Endodermal cell (in vitro differentiated cells): ENCODE data around the gene CNNM4. TPM values are rescaled to one million over a fixed set of nuclear protein-coding genes. Genes with fewer than 3 reads are reported as not detected.

Experiments
- DNase-seq: peaks from one replicate; pipeline ENCODE4 v3.0.0-alpha.2; 2017
- H3K27ac ChIP-seq: 2 replicates; pipeline ENCODE4 v1.5.1; 2013; ENCODE audit warnings: mild to moderate bottlenecking, low read depth, low read length, moderate library complexity
- H3K27me3 ChIP-seq: 2 replicates; pipeline ENCODE4 v1.6.1; 2013; ENCODE audit warnings: mild to moderate bottlenecking, low read length, moderate library complexity; ENCODE audit not compliant: insufficient read depth, control insufficient read depth, poor library complexity, severe bottlenecking
- H3K36me3 ChIP-seq: 2 replicates; pipeline ENCODE4 v1.7.0; 2013; ENCODE audit warnings: mild to moderate bottlenecking, low read length, moderate library complexity; ENCODE audit not compliant: control insufficient read depth, insufficient read depth
- H3K4me1 ChIP-seq: one replicate; pipeline ENCODE4 v1.7.0; 2013; ENCODE audit warnings: low read length; ENCODE audit not compliant: control insufficient read depth, insufficient read depth
- H3K4me3 ChIP-seq: 2 replicates; pipeline ENCODE4 v1.5.1; 2013; ENCODE audit warnings: mild to moderate bottlenecking, low read length, moderate library complexity
- H3K9ac ChIP-seq: 2 replicates; pipeline ENCODE4 v1.6.1; 2013; ENCODE audit warnings: mild to moderate bottlenecking, low read length, moderate library complexity; ENCODE audit not compliant: poor library complexity, severe bottlenecking; ENCODE audit errors: extremely low read depth
- H3K9me3 ChIP-seq: 2 replicates; pipeline ENCODE4 v1.6.1; 2013; ENCODE audit warnings: mild to moderate bottlenecking, low read length, moderate library complexity; ENCODE audit not compliant: control insufficient read depth
- H3K27ac Mint-ChIP-seq: 2 replicates; pipeline ENCODE4 v1.8.0; 2020; ENCODE audit warnings: mixed read lengths
- H3K27me3 Mint-ChIP-seq: 2 replicates; pipeline ENCODE4 v1.8.0; 2021; ENCODE audit warnings: mild to moderate bottlenecking, mixed read lengths; ENCODE audit not compliant: insufficient read depth
- H3K36me3 Mint-ChIP-seq: 2 replicates; pipeline ENCODE4 v1.8.0; 2020; ENCODE audit warnings: low read depth, mixed read lengths
- H3K4me1 Mint-ChIP-seq: 2 replicates; pipeline ENCODE4 v1.8.0; 2020; ENCODE audit warnings: mixed read lengths
- H3K4me3 Mint-ChIP-seq: 2 replicates; pipeline ENCODE4 v1.8.0; 2020; ENCODE audit warnings: mild to moderate bottlenecking, moderate library complexity, mixed read lengths
- H3K9me3 Mint-ChIP-seq: 2 replicates; pipeline ENCODE4 v1.8.0; 2020; ENCODE audit warnings: mild to moderate bottlenecking, mixed read lengths
- CTCF ChIP-seq: fragments of 200-600 bp; sonication (generic); conservative IDR thresholded peaks from 2 replicates; pipeline ENCODE4 v1.5.0; 2021; ENCODE audit warnings: antibody characterized with exemption, mild to moderate bottlenecking
- WGBS, 2 experiments: methylation state at CpG; one replicate each; pipeline versions ENCODE4 v1.1.5 to v1.1.7; 2013; ENCODE audit warnings: missing lambda C conversion rate in 2 of 2, mixed read lengths in 1 of 2; ENCODE audit not compliant: insufficient coverage in 1 of 2, insufficient read length in 1 of 2; 5-methylcytosine and 5-hydroxymethylcytosine counted together
- total RNA-seq, 2 donors: library from RNA; stranded (reverse); fragmentation: NEBNext Ultra II Directional in 1 of 2; extraction: Animal tissue kit (Norgen Biotek cat#: 25700) in 1 of 2; gene quantifications; 2 replicates in 1 of 2; 3 replicates in 1 of 2; pipeline ENCODE4 v1.2.1, GENCODE V29; 2021

The CNNM4 gene
- total RNA-seq, 2 donors from 2014 or later: 22.3 to 27.5 TPM

GRCh38 chr2:96817882-96818281 lies 57.2 kb downstream of the CNNM4 start:
- H3K9ac ChIP-seq: no peak overlapping the region
- no peaks in the 10 kb centered on the region for H3K9me3 Mint-ChIP-seq
- H3K27me3 Mint-ChIP-seq: peaks cover 3% of the 10 kb centered on the region

GRCh38 chr2:96819128-96819875 lies 58.6 kb downstream of the CNNM4 start:
- peaks cover 10% of the 10 kb centered on the region for H3K4me1 ChIP-seq
- H3K4me3 Mint-ChIP-seq: peak overlapping the region; percentile 67
- TF ChIP-seq CTCF: no peak
- no peak overlapping the region for H3K27ac Mint-ChIP-seq
- no peaks in the 10 kb centered on the region for H3K9me3 ChIP-seq
- no peak overlapping the region for H3K27ac ChIP-seq
- peaks cover 48% of the 10 kb centered on the region for H3K4me1 Mint-ChIP-seq
- no peak overlapping the region for H3K9ac ChIP-seq
- no peaks in the 10 kb centered on the region for H3K27me3 ChIP-seq
- WGBS, 2 experiments: 77 to 84% methylated on average over 8 to 10 of the region's 10 CpGs
- peaks cover 13% of the 10 kb centered on the region for H3K36me3 ChIP-seq
- peak; percentile 68 for DNase-seq
- H3K9me3 Mint-ChIP-seq: no peaks in the 10 kb centered on the region
- H3K27me3 Mint-ChIP-seq: peaks cover 3% of the 10 kb centered on the region
- H3K4me3 ChIP-seq: peak overlapping the region; percentile 82
- peaks cover 27% of the 10 kb centered on the region for H3K36me3 Mint-ChIP-seq

More at GRCh38 chr2:96817882-96818281, 57.2 kb downstream of the CNNM4 start:
- peaks cover 6% of the 10 kb centered on the region for H3K4me1 ChIP-seq
- no peak for TF ChIP-seq CTCF
- WGBS, 2 experiments: 62 to 76% methylated on average over 8 of the region's 8 CpGs
- Mint-ChIP-seq H3K36me3 (peaks cover 27% of the 10 kb centered on the region), H3K4me1 (peaks cover 44% of the 10 kb centered on the region), H3K4me3 (peak overlapping the region; percentile 67), H3K27ac (no peak overlapping the region)
- no peak for DNase-seq
- no peak overlapping the region for H3K27ac ChIP-seq
- H3K36me3 ChIP-seq: peaks cover 6% of the 10 kb centered on the region
- no peaks in the 10 kb centered on the region for H3K9me3 ChIP-seq
- H3K4me3 ChIP-seq: peak overlapping the region; percentile 82
- H3K27me3 ChIP-seq: no peaks in the 10 kb centered on the region

GRCh38 chr2:96819876-96820511 lies 59.3 kb downstream of the CNNM4 start:
- Histone ChIP-seq H3K4me3 (peak overlapping the region; percentile 64), H3K36me3 (peaks cover 14% of the 10 kb centered on the region), H3K9ac (no peak overlapping the region), H3K9me3 (no peaks in the 10 kb centered on the region), H3K27me3 (no peaks in the 10 kb centered on the region), H3K27ac (no peak overlapping the region), H3K4me1 (peaks cover 10% of the 10 kb centered on the region)
- no peak overlapping the region for H3K27ac Mint-ChIP-seq
- no peaks in the 10 kb centered on the region for H3K9me3 Mint-ChIP-seq
- peaks cover 3% of the 10 kb centered on the region for H3K27me3 Mint-ChIP-seq
- no peak for DNase-seq
- peaks cover 48% of the 10 kb centered on the region for H3K4me1 Mint-ChIP-seq
- peak overlapping the region; percentile 67 for H3K4me3 Mint-ChIP-seq
- peaks cover 33% of the 10 kb centered on the region for H3K36me3 Mint-ChIP-seq
- WGBS, 2 experiments: 87 to 94% methylated on average over 6 to 12 of the region's 12 CpGs
- peak; percentile 51 for TF ChIP-seq CTCF
